HG02981 (cell line): ENCODE results near the gene SMO.
"Not testable (repeated sequence)": the region's sequence is repeated elsewhere in the genome, so short reads cannot be mapped to it uniquely, and the experiment has no call there.

ENCODE experiments used
- ATAC-seq: cut with Tn5 transposase; IDR thresholded peaks from one replicate; pipeline ENCODE4 v1.9.1; 2021; ENCODE audit warnings: mild to moderate bottlenecking, moderate library complexity; ENCODE audit not compliant: unreplicated experiment

Gene SMO

DNA sequence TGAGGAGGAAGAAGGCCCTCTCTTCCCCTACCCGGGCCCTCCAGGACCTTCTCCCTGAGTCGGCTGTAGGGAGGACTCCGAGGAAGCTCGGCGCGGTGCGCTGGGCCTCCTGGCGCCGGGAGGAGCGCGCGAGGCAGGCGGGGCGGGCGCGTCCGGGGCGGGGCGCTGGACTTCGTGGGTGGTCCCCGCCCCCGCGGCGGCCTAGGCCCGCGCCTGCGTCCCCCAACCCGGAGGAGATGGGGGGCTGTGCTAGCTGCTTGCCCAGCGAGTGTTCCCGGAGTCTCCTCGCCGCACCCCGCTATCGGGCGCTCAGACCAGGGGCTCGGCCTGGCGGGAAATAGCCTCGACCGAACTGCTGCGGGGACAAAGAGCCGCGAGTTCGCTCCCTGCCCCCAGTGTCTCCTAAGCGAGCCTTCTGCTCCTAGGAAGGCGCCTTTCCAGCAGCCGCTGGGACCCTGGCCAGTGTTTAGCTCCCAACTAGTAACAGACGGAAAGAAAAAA, 19.2 kb upstream of the SMO start:
- ATAC-seq, result peak; percentile 36

DNA sequence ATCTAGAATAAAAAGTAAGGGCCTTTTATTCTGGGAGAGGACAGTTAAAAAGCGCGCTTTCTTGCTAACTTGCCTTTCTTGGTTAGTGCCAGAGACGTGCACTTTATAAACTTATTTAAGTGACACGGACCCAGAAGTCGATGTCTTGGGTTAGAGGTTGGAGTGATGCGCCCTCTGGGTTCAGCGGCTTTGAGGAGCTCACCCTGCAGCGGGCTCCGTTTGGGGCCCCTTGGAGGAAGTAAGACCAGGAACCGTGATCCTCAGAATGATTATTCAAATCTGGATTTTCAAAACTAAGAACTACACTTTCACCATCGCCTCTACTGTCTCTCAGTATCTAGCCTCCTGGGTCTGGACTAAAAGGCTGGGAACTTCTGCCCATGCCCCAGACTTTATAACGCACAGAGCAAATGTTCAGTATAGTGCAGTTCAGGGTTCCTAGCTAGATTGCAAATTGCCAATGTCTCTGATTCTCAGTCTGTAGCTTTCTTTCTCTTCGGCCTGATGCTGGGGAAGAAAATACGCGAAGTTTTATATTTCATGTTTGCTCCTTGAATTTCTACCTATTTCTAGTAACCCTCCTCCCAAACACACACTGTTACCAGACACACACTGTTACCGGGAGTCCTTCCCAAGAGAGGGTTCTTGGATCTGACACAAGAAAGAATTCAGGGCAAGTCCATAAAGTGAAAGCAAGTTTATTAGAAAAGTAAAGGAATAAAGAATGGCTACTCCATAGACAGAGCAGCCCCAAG, 18.6 kb upstream of the SMO start:
- peak; percentile 45 for ATAC-seq

DNA sequence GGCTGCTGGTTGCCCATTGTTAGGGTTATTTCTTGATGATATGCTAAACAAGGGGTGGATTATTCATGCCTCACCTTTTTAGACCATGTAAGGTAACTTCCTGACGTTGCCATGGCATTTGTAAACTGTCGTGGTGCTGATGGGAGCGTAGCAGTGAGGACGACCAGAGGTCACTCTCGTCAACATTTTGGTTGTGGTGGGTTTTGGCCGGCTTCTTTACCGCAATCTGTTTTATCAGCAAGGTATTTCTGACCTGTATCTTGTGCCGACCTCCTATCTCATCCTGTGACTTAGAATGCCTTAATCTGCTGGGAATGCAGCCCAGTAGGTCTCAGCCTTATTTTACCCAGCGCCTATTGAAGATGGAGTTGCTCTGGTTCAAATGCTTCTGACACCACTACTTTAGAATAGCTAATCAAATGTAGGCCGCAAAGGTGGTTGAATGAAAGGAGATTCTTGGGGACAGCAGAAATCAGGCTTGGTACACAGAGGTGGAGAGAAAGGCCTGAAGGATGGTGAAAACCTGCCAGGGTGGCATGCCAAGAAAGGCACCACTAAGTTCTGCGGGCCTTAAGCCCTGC, 17.9 kb upstream of the SMO start:
- no peak for ATAC-seq

DNA sequence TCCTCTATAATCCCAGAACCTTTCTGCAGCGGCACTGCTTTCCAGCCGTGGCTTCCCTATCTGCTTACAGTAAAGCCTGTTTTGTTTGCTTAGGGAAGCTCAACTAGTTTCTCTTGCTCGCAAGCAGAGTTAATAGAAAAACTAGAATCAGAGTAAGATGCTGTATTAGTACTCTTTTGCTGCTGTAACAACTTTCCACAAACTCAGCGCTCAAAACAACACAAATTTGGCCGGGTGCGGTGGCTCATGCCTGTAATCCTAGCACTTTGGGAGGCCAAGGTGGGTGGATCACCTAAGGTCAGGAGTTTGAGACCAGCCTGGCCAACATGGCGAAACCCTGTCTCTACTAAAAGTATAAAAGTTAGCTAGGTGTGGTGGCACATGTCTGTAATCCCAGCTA, 14.6 kb upstream of the SMO start:
- not testable (repeated sequence) for ATAC-seq

GRCh38 chr7:129176916-129177710, 11.3 kb upstream of the SMO start:
- ATAC-seq, result no peak

DNA sequence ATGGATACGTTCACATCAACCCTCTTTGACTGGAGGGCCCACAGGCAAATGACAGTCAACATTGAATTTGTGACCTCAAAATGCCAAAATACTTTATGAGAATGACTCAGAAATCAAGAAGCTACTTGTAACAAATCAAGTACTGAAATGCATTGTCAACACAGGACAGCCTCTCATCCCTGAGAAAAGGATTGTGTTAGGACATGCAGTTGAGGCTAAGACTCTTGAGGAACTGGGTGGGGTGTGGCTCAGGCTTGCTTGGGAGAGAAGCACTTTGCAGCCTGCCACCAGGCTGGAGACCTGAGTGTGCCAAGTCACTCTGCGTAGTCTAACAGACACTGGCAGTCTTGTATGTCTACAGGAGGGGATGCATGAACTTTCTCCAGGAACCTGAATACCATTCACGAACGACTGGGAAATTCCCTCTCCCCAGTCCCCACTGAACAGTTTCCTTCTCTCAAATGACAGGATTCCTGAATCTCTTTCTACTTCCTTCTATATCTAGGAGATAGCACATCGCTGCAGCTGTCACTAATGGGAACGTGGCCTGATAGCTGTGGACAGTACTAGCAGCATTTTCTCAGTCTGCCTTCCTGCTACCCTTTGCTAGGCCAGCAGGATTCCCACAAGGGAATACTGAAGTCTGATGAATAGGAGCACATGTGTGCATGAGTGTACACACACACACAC, 3.3 kb upstream of the SMO start:
- ATAC-seq, result no peak

- no peak for ATAC-seq
Observed at GRCh38 chr7:129186749-129187260, 1.6 kb upstream of the SMO start.

- no peak for ATAC-seq
Observed at GRCh38 chr7:129187681-129188371, 607 bp upstream of the SMO start.

- no peak for ATAC-seq
Observed at GRCh38 chr7:129188892-129189660, 643 bp downstream of the SMO start.

DNA sequence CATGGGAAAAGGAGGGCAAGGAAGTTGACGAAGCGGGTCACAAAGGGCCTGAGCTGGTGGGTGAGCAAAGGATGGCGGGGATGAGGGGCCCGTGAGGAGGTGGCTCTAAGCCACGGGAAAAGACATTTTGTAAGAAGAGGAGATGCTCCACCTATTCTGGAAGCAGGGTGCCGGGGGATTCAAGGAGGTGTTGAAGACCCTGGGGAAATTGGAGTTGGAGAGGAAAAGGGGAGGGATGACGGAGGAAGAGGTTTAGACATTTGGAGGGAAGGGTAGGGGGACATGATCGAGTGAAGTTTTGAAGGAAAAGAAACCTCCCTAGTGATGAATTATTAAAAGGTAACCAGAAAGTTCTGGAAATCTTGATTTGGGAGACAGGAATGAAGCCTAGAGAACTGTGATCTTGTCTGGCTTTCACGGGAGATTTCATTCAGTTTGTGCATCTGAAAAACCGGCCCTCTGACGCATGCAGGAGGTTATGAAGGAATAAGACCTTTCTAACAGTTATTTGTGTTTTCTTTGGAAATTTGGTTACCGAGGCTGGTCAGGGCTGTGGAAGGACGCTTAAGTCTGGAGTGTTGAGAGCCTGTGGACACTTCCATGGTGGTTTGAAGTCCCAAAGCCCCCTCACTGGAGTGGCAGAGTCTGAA, 1.4 kb downstream of the SMO start:
- ATAC-seq, result no peak

- ATAC-seq, result no peak
Observed at GRCh38 chr7:129191272-129191671, 2.8 kb downstream of the SMO start.

- no peak for ATAC-seq
Observed at GRCh38 chr7:129193892-129194291, 5.5 kb downstream of the SMO start.

GRCh38 chr7:129197771-129198170, 9.3 kb downstream of the SMO start:
- no peak for ATAC-seq

DNA sequence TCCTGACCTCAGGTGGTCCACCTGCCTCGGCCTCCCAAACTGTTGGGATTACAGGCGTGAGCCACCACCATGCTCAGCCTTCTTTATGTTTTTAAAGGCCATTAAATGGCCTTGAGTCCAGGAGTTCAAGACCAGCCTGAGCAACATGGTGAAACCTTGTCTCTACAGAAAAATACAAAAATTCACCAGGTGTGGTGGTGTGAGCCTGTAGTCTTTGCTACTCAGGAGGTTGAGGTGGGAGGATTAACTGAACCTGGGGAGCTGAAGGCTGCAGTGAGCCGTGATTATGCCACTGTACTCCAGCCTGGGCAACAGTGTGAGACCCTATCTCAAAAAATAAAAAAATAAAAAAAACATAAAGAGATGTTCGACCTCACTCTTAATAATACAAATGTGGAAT, 11.0 kb downstream of the SMO start:
- ATAC-seq, result no peak

DNA sequence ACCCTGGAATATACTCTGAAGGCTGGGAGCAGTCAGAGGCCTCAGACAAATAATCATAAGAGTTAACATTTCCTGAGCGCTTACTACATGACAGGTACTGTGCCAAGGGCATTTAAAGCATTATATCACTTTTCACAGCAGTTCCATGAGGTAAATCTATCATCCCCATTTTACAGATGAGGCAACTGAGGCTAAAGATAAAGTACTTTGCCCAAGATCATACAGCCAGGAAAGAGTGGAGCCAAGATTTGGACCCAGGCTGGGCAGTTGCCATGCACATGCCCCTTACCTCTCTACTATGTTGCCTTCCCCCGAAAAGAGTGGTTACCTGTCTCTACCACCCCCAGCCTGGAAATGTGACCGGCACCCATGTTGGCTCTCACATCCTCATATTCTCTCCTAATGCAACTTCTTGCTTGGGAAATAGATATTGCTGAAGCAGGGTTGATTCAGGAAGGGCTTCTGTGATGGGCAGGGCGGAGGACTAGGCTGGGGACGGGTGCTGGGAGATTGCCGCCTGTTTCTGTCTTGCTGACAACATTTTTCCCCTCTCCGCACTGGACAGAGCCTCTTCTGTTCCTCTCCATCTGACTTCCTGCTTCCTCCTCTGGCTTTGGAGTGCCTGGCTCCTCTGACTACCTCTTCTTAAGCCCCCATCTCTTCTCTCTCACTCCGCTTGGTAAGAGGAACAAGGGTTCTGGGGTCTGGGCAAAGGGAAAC, 13.8 kb downstream of the SMO start:
- ATAC-seq, result no peak

- no peak for ATAC-seq
Observed at GRCh38 chr7:129203050-129203741, 14.8 kb downstream of the SMO start.

DNA sequence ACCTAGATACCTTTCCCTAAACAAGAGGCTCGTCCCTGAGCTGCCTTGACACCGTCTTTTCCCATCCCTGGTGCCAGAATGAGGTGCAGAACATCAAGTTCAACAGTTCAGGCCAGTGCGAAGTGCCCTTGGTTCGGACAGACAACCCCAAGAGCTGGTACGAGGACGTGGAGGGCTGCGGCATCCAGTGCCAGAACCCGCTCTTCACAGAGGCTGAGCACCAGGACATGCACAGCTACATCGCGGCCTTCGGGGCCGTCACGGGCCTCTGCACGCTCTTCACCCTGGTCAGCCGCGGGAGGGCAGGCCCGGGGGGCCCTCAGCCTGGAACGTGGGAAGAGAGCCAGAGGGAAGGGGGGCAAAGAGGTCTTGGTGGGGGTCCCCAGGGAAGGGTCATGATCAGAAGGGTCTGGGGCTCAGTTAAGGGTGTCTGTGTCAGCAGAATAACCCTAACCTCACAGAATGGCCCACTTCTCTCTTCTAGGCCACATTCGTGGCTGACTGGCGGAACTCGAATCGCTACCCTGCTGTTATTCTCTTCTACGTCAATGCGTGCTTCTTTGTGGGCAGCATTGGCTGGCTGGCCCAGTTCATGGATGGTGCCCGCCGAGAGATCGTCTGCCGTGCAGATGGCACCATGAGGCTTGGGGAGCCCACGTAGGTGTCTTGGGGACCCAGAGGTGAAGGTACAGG, 16.8 kb downstream of the SMO start:
- no peak for ATAC-seq
